SK-N-SH (cell line): Measurements from ENCODE around the gene POPDC3. TPM values are rescaled to one million over a fixed set of nuclear protein-coding genes. Genes with fewer than 3 reads are reported as not detected.

Experiments
- CTCF ChIA-PET: fragments of 300-600, 350-600 bp; formaldehyde crosslinking; extraction: SDS; loops from one replicate; lab custom pipeline; 2021; lab: Yijun Ruan, JAX
- POLR2A ChIA-PET: fragments of 350-600 bp; sonication (Branson Sonifier 250); formaldehyde crosslinking; extraction: SDS; loops from one replicate; lab custom pipeline; 2020; ENCODE audit warnings: antibody characterized with exemption, inconsistent platforms; lab: Yijun Ruan, JAX
- DNase-seq: peaks from one replicate; pipeline ENCODE4 v3.0.0; 2012
- H2AFZ ChIP-seq: fragments of 200-600 bp; sonication (generic); 2 replicates; pipeline ENCODE4 v1.8.1; 2016; ENCODE audit warnings: antibody characterized with exemption, mild to moderate bottlenecking, low read depth
- H3F3A ChIP-seq: fragments of 200-600 bp; sonication (generic); replicated peaks from 2 replicates; pipeline ENCODE3; 2016; ENCODE audit warnings: antibody characterized with exemption, mild to moderate bottlenecking; ENCODE audit not compliant: insufficient read depth
- H3K27ac ChIP-seq, 2 experiments: fragments of 200-500 bp in 1 of 2; fragments of 200-600 bp in 1 of 2; sonication (Bioruptor generic) in 1 of 2; sonication (generic), shearing (Covaris generic) in 1 of 2; 2 replicates each; pipeline versions ENCODE4 v1.5.1 to v1.6.1; 2014 to 2016; ENCODE audit warnings: low read depth in 2 of 2, inconsistent platforms in 1 of 2, low read length in 1 of 2, mild to moderate bottlenecking in 1 of 2, mixed read lengths in 1 of 2
- H3K27me3 ChIP-seq: fragments of 200-600 bp; sonication (generic), shearing (Covaris generic); 2 replicates; pipeline ENCODE4 v1.6.1; 2016; ENCODE audit warnings: mixed run types; ENCODE audit not compliant: insufficient read depth
- H3K36me3 ChIP-seq, 2 experiments: fragments of 200-500 bp in 1 of 2; fragments of 200-600 bp in 1 of 2; sonication (Bioruptor generic) in 1 of 2; sonication (generic) in 1 of 2; replicated peaks in 1 of 2; 2 replicates each; pipeline versions ENCODE3 to v1.5.1; 2014 to 2016; ENCODE audit warnings: low read length in 1 of 2, mild to moderate bottlenecking in 1 of 2; ENCODE audit not compliant: insufficient read depth in 2 of 2, control insufficient read depth in 1 of 2
- H3K4me1 ChIP-seq, 2 experiments: fragments of 200-500 bp in 1 of 2; fragments of 200-600 bp in 1 of 2; sonication (Bioruptor generic) in 1 of 2; sonication (generic), shearing (Covaris generic) in 1 of 2; 2 replicates each; pipeline versions ENCODE4 v1.5.1 to v1.6.1; 2014 to 2016; ENCODE audit warnings: low read depth in 1 of 2, low read length in 1 of 2, mixed run types in 1 of 2; ENCODE audit not compliant: insufficient read depth in 2 of 2, control insufficient read depth in 1 of 2
- H3K4me2 ChIP-seq: fragments of 200-600 bp; sonication (generic), shearing (Covaris generic); 2 replicates; pipeline ENCODE4 v1.6.1; 2017; ENCODE audit warnings: mixed run types
- H3K4me3 ChIP-seq, 2 experiments: fragments of 200-500 bp in 1 of 2; fragments of 200-600 bp in 1 of 2; sonication (Bioruptor generic) in 1 of 2; sonication (generic), shearing (Covaris generic) in 1 of 2; 2 replicates each; pipeline versions ENCODE4 v1.5.1 to v1.8.1; 2014 to 2016; ENCODE audit warnings: low read depth in 2 of 2, inconsistent platforms in 1 of 2, low read length in 1 of 2, mild to moderate bottlenecking in 1 of 2, mixed read lengths in 1 of 2, moderate library complexity in 1 of 2
- H3K79me2 ChIP-seq: fragments of 200-600 bp; sonication (generic); 2 replicates; pipeline ENCODE4 v1.8.1; 2017; ENCODE audit warnings: mild to moderate bottlenecking; ENCODE audit not compliant: insufficient read depth
- H3K9ac ChIP-seq: fragments of 200-600 bp; sonication (generic); 2 replicates; pipeline ENCODE4 v1.6.1; 2017; ENCODE audit warnings: mixed run types
- H3K9me2 ChIP-seq: fragments of 200-600 bp; sonication (generic); 2 replicates; pipeline ENCODE4 v1.6.1; 2017; ENCODE audit warnings: mixed run types
- H3K9me3 ChIP-seq: fragments of 200-600 bp; sonication (generic); 2 replicates; pipeline ENCODE4 v1.6.1; 2017; ENCODE audit warnings: mixed run types, mild to moderate bottlenecking, moderate library complexity
- H4K20me1 ChIP-seq: fragments of 200-600 bp; sonication (generic); 2 replicates; pipeline ENCODE4 v1.6.1; 2017; ENCODE audit warnings: mild to moderate bottlenecking, mixed run types; ENCODE audit not compliant: insufficient read depth
- CHD2 ChIP-seq: fragments of 150-350 bp; IDR thresholded peaks from 2 replicates; pipeline ENCODE4 v1.6.1; 2018; ENCODE audit warnings: low read length; ENCODE audit not compliant: partially characterized antibody
- ELF1 ChIP-seq: IDR thresholded peaks from 2 replicates; pipeline ENCODE4 v1.4.0; 2012
- EP300 ChIP-seq, 2 experiments: IDR thresholded peaks; 2 replicates each; pipeline versions ENCODE4 v1.4.0 to v1.6.1; 2012; ENCODE audit warnings: borderline replicate concordance in 1 of 2, low read depth in 1 of 2, low read length in 1 of 2
- FOSL2 ChIP-seq: IDR thresholded peaks from 2 replicates; pipeline ENCODE4 v1.4.0; 2012; ENCODE audit warnings: low read depth, mild to moderate bottlenecking, moderate library complexity, borderline replicate concordance
- FOXM1 ChIP-seq: IDR thresholded peaks from 2 replicates; pipeline ENCODE4 v1.4.0; 2012; ENCODE audit warnings: low read depth, mild to moderate bottlenecking
- GABPA ChIP-seq: IDR thresholded peaks from 2 replicates; pipeline ENCODE4 v1.4.0; 2012; ENCODE audit warnings: low read depth, mild to moderate bottlenecking
- JUND ChIP-seq: IDR thresholded peaks from 2 replicates; pipeline ENCODE4 v1.4.0; 2012
- MEF2A ChIP-seq: IDR thresholded peaks from 2 replicates; pipeline ENCODE4 v1.4.0; 2012; ENCODE audit warnings: low read depth, borderline replicate concordance
- MXI1 ChIP-seq: IDR thresholded peaks from 2 replicates; pipeline ENCODE4 v1.6.1; 2012; ENCODE audit warnings: mild to moderate bottlenecking, low read depth, low read length, improper control_type of control experiment
- NFIC ChIP-seq: IDR thresholded peaks from 2 replicates; pipeline ENCODE4 v1.4.0; 2012; ENCODE audit warnings: borderline replicate concordance
- POLR2AphosphoS5 ChIP-seq: IDR thresholded peaks from 2 replicates; pipeline ENCODE4 v1.6.1; 2012; ENCODE audit warnings: low read depth, low read length
- RXRA ChIP-seq: IDR thresholded peaks from 2 replicates; pipeline ENCODE4 v1.4.0; 2012; ENCODE audit warnings: low read depth, mild to moderate bottlenecking, borderline replicate concordance
- SIN3A ChIP-seq: IDR thresholded peaks from 2 replicates; pipeline ENCODE4 v1.6.1; 2012; ENCODE audit warnings: low read depth, mild to moderate bottlenecking, low read length, moderate library complexity, borderline replicate concordance
- SMC3 ChIP-seq: IDR thresholded peaks from 2 replicates; pipeline ENCODE4 v1.6.1; 2012; ENCODE audit warnings: low read depth, low read length, improper control_type of control experiment
- TCF12 ChIP-seq: IDR thresholded peaks from 2 replicates; pipeline ENCODE4 v1.4.0; 2012
- TEAD4 ChIP-seq: IDR thresholded peaks from 2 replicates; pipeline ENCODE4 v1.4.0; 2012; ENCODE audit warnings: mild to moderate bottlenecking, borderline replicate concordance; ENCODE audit not compliant: insufficient read depth
- YY1 ChIP-seq: IDR thresholded peaks from 2 replicates; pipeline ENCODE4 v1.4.0; 2012; ENCODE audit warnings: low read depth, mild to moderate bottlenecking
- WGBS: methylation state at CpG from one replicate; pipeline ENCODE4 v1.1.6; 2017; ENCODE audit warnings: low lambda C conversion rate; 5-methylcytosine and 5-hydroxymethylcytosine counted together
- polyA plus RNA-seq, 3 experiments: library from polyadenylated mRNA; depleted of rRNA; stranded (reverse); fragments of >200 nt; gene quantifications; 2 replicates each; pipeline ENCODE4 v1.2.3, GENCODE V29; 2012
- TF ChIP-seq, protein P1 (sequence below): IDR thresholded peaks from 2 replicates; pipeline ENCODE4; 2012
- TF ChIP-seq, protein P2 (sequence below): fragments of 200-600 bp; sonication (generic); IDR thresholded peaks from 2 replicates; pipeline ENCODE4 v1.6.1; 2017; ENCODE audit warnings: antibody characterized with exemption, mild to moderate bottlenecking, moderate library complexity

POPDC3 gene
- polyA plus RNA-seq, 1 of the 3 experiments (the other 2 are of a cell fraction): 19.0 TPM

DNA sequence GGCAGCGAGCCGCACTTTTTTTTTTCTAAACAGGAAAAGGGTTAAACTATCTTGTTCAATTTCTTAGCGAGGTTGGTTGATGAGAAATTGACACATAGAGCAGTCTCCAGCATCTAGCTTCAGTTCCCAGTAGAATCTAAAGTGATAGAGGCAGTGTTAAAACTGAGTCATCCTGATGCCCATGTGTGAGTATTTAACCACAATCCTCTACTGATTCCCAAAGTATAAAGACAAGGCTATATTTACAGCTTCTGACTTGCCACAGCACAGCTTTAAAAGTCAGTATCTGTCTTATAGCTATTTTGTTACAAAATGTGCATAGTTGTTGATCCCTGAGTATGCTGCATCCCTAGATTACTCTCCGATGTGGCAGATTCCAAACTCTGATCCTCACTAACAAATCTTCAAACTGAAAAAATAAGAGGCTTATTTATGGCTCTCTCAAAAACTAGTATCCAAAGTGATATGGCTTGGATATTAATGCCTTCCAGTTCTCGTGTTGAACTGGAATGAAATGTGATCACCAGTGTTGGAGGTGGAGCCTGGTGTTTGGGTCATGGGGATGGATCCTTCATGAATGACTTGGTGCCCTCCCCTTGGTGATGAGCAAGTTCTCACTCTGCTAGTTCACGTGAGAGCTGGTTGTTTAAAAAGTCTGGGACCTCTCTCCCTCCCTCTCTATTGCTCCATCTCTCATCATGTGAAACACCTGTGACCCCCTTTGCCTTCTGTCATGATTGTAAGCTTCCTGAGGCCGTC lies 13.1 kb upstream of the POPDC3 start:
- Histone ChIP-seq H3K4me2 (no peak overlapping the region), H3F3A (peaks cover 3% of the 10 kb centered on the region), H3K9me2 (no peaks in the 10 kb centered on the region)
- no peak for TF ChIP-seq SIN3A
- no peak for TF ChIP-seq YY1
- TF ChIP-seq CHD2: no peak
- no peak for TF ChIP-seq TEAD4
- TF ChIP-seq MXI1: no peak
- no peak for TF ChIP-seq GABPA
- TF ChIP-seq TCF12: peak; percentile 32; the same call in 1 of the 2 replicates
- TF ChIP-seq FOSL2: peak; percentile 48; the same call in 1 of the 2 replicates
- TF ChIP-seq, protein P1, sequence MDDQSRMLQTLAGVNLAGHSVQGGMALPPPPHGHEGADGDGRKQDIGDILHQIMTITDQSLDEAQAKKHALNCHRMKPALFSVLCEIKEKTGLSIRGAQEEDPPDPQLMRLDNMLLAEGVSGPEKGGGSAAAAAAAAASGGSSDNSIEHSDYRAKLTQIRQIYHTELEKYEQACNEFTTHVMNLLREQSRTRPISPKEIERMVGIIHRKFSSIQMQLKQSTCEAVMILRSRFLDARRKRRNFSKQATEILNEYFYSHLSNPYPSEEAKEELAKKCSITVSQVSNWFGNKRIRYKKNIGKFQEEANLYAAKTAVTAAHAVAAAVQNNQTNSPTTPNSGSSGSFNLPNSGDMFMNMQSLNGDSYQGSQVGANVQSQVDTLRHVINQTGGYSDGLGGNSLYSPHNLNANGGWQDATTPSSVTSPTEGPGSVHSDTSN: no peak
- peak; percentile 15; the same call in 1 of the 2 replicates for TF ChIP-seq JUND
- TF ChIP-seq, all 33 proteins: peak for 3
- peaks cover 2 to 8% of the 10 kb centered on the region in 2 experiments; a peak in 2 of 4 replicates for H3K4me1 ChIP-seq
- H3K4me3 ChIP-seq: no peak overlapping the region
- CTCF ChIA-PET: no interaction called here
- DNase-seq: no peak
- H3K27me3 ChIP-seq: no peaks in the 10 kb centered on the region
- 89% methylated on average over 7 of the region's 7 CpGs for WGBS
- H3K36me3 ChIP-seq: no peaks in the 10 kb centered on the region
- H3K79me2 ChIP-seq: no peaks in the 10 kb centered on the region
- H2AFZ ChIP-seq: no peak overlapping the region
- no peaks in the 10 kb centered on the region for H3K9me3 ChIP-seq
- H3K9ac ChIP-seq: no peak overlapping the region
- H4K20me1 ChIP-seq: no peaks in the 10 kb centered on the region
- POLR2A ChIA-PET: no interaction called here
- peak overlapping the region in 1 of 2 experiments; percentile 2; a peak in 1 of 4 replicates for H3K27ac ChIP-seq

DNA sequence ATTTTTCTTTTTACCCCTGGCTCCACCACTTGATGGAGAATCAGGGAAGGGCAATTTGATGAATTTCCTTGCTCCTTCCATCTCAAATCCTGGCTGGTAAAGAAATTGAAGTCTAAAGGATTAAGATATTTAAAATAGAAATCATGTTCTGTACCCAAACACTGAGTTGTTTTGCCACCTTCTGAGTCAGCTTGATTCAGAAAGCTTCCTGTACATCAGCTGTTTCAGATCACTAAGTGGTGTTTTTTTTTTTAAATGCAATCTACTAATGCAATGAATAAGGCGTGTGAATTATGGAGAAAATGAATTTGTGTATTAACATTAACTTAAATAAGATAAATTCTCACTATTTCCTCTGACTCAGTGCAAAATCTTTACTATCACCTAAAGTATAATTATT lies 11.5 kb upstream of the POPDC3 start:
- peaks cover 3% of the 10 kb centered on the region for H3F3A ChIP-seq
- no peaks in the 10 kb centered on the region for H3K9me3 ChIP-seq
- peak overlapping the region; percentile 38 for H2AFZ ChIP-seq
- H3K36me3 ChIP-seq: no peaks in the 10 kb centered on the region
- ChIA-PET POLR2A (no interaction called here), CTCF (interaction anchor here (0.9 kb wide), 1 partner anchor 19 kb away, joined by 3 read pairs; no protein-coding TSS in a partner anchor)
- 0 out of 4 replicates have a peak overlapping the region, but pooled peaks of 1 of the 2 experiments have one; percentile 11 for H3K27ac ChIP-seq
- H3K4me1 ChIP-seq: peaks cover 2 to 8% of the 10 kb centered on the region in 2 experiments; a peak in 2 of 4 replicates
- H3K27me3 ChIP-seq: no peaks in the 10 kb centered on the region
- 93% methylated on average over 1 of the region's 1 CpG for whole genome bisulfite sequencing
- no peak overlapping the region for H3K9ac ChIP-seq
- TF ChIP-seq TCF12: no peak
- TF ChIP-seq RXRA: no peak
- TF ChIP-seq, protein P2, sequence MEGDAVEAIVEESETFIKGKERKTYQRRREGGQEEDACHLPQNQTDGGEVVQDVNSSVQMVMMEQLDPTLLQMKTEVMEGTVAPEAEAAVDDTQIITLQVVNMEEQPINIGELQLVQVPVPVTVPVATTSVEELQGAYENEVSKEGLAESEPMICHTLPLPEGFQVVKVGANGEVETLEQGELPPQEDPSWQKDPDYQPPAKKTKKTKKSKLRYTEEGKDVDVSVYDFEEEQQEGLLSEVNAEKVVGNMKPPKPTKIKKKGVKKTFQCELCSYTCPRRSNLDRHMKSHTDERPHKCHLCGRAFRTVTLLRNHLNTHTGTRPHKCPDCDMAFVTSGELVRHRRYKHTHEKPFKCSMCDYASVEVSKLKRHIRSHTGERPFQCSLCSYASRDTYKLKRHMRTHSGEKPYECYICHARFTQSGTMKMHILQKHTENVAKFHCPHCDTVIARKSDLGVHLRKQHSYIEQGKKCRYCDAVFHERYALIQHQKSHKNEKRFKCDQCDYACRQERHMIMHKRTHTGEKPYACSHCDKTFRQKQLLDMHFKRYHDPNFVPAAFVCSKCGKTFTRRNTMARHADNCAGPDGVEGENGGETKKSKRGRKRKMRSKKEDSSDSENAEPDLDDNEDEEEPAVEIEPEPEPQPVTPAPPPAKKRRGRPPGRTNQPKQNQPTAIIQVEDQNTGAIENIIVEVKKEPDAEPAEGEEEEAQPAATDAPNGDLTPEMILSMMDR: no peak
- TF ChIP-seq CHD2: no peak
- TF ChIP-seq JUND: no peak
- no peak for TF ChIP-seq POLR2AphosphoS5
- no peak for TF ChIP-seq MEF2A
- TF ChIP-seq FOXM1: no peak
- TF ChIP-seq NFIC: no peak
- TF ChIP-seq EP300 (IDR thresholded peaks at IDR 0.05; ENCODE audit: borderline replicate concordance in 1 of 2, low read depth in 1 of 2, low read length in 1 of 2): no peak
- TF ChIP-seq SMC3: no peak
- TF ChIP-seq FOSL2: no peak
- TF ChIP-seq, protein P1: no peak
- TF ChIP-seq ELF1: no peak
- TF ChIP-seq TEAD4: no peak
- TF ChIP-seq YY1: no peak
- no peaks in the 10 kb centered on the region for H3K9me2 ChIP-seq
- H3K4me3 ChIP-seq: no peak overlapping the region
- H3K4me2 ChIP-seq: peak overlapping the region; percentile 2; the same call in 1 of the 2 replicates
- DNase-seq: no peak
- no peaks in the 10 kb centered on the region for H3K79me2 ChIP-seq
- no peaks in the 10 kb centered on the region for H4K20me1 ChIP-seq
